Ramos (cell line): ENCODE measurements around the gene SPTBN1.

ENCODE experiments used
- in situ Hi-C: fragments of 300-500 bp; cut with MboI; formaldehyde crosslinking; loops from one replicate; pipeline ENCODE4 v1.14.3; 2022; ENCODE audit warnings: low sequenced_read_pairs; ENCODE audit not compliant: unreplicated experiment

SPTBN1 gene

GRCh38 chr2:54598347-54599325, 142.5 kb downstream of the SPTBN1 start:
- in situ Hi-C loops, result no loop called here

- in situ Hi-C loops, result no loop called here
Measured at GRCh38 chr2:54599326-54599710, 143.2 kb downstream of the SPTBN1 start.

GRCh38 chr2:54599914-54600313, 143.8 kb downstream of the SPTBN1 start:
- in situ Hi-C loops, result no loop called here

GRCh38 chr2:54601339-54601738, 145.2 kb downstream of the SPTBN1 start:
- in situ Hi-C loops, result no loop called here

GRCh38 chr2:54602736-54603322, 146.7 kb downstream of the SPTBN1 start:
- in situ Hi-C loops, result no loop called here

GRCh38 chr2:54603357-54603756, 147.2 kb downstream of the SPTBN1 start:
- in situ Hi-C loops, result no loop called here

- in situ Hi-C loops, result no loop called here
Measured at GRCh38 chr2:54603796-54604195, 147.7 kb downstream of the SPTBN1 start.

GRCh38 chr2:54604871-54605270, 148.7 kb downstream of the SPTBN1 start:
- in situ Hi-C loops, result no loop called here

- in situ Hi-C loops, result no loop called here
Measured at GRCh38 chr2:54605836-54606235, 149.7 kb downstream of the SPTBN1 start.

GRCh38 chr2:54606393-54606958, 150.3 kb downstream of the SPTBN1 start:
- in situ Hi-C loops, result no loop called here

GRCh38 chr2:54608224-54608623, 152.1 kb downstream of the SPTBN1 start:
- in situ Hi-C loops, result no loop called here

- in situ Hi-C loops, result no loop called here
Measured at GRCh38 chr2:54609241-54609640, 153.1 kb downstream of the SPTBN1 start.

- in situ Hi-C loops, result no loop called here
Measured at GRCh38 chr2:54609647-54610046, 153.5 kb downstream of the SPTBN1 start.

- in situ Hi-C loops, result no loop called here
Measured at GRCh38 chr2:54610700-54611099, 154.6 kb downstream of the SPTBN1 start.

GRCh38 chr2:54611830-54612545, 155.9 kb downstream of the SPTBN1 start:
- in situ Hi-C loops, result no loop called here

GRCh38 chr2:54613386-54613785, 157.3 kb downstream of the SPTBN1 start:
- in situ Hi-C loops, result no loop called here

- in situ Hi-C loops, result no loop called here
Measured at GRCh38 chr2:54613794-54614257, 157.7 kb downstream of the SPTBN1 start.

- in situ Hi-C loops, result no loop called here
Measured at GRCh38 chr2:54614819-54615218, 158.7 kb downstream of the SPTBN1 start.

GRCh38 chr2:54615832-54616534, 159.9 kb downstream of the SPTBN1 start:
- in situ Hi-C loops, result no loop called here

- in situ Hi-C loops, result no loop called here
Measured at GRCh38 chr2:54617409-54617808, 161.3 kb downstream of the SPTBN1 start.
